NCI-H345 treated with DMSO at 0.1 percent for 48 hours (cell line): ENCODE measurements around the gene LHFPL3.
"Not testable (repeated sequence)": the region's sequence is repeated elsewhere in the genome, so short reads cannot be mapped to it uniquely, and the experiment has no call there.

Experiments used
- DNase-seq: peaks from one replicate; lab custom pipeline; 2025; ENCODE audit not compliant: unreplicated experiment; lab: John Stamatoyannopoulos, UW

LHFPL3 gene

GRCh38 chr7:104480529-104480928 lies 152.1 kb downstream of the LHFPL3 start:
- no peak for DNase-seq

GRCh38 chr7:104482362-104483037 lies 154.1 kb downstream of the LHFPL3 start:
- DNase-seq, result peak; percentile 78

- DNase-seq, result no peak
These were observed 158.5 kb downstream of the LHFPL3 start for GRCh38 chr7:104486931-104487330.

- DNase-seq, result no peak
These were observed 159.2 kb downstream of the LHFPL3 start for GRCh38 chr7:104487642-104488041.

GRCh38 chr7:104497379-104497967 lies 169.1 kb downstream of the LHFPL3 start:
- DNase-seq, result no peak

DNA sequence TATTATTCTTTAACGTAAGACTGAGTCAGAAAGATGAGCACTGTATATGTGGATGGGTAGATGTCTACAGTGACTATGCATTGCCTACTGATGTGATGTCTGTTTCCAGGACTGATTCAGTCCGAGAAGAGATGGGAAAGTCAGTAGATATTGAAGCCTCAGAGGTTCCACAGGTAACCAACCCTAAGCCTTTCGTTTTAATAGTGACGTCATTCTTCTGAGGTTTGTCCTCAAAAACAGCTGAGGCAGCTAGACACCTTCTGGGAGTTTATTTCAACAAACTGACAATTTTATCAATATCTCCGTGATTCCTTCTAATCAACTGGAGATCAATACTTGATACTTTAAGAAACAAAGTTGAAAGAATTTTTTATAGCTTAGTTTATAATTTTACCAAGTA lies 171.6 kb downstream of the LHFPL3 start:
- no peak for DNase-seq

GRCh38 chr7:104509874-104510273 lies 181.5 kb downstream of the LHFPL3 start:
- DNase-seq, result no peak

DNA sequence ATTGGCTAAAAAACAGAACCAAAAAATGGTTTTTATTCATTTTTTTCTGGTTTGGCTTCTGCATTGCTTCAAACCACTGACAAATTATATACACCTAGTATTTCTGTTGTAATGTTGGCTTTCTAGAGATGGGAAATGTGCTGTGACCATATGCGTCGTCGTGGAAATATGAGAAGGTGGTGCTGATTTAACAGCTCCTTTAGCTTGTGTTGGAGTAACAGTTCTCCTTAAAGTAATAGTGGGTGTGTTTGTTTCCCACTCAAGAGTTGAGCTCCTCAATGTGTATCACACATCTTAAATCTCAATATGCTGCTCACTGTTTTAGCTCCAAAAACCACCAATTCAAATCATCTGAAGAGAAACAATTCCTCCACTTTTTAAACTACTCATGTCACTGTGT lies 196.4 kb downstream of the LHFPL3 start:
- no peak for DNase-seq

DNA sequence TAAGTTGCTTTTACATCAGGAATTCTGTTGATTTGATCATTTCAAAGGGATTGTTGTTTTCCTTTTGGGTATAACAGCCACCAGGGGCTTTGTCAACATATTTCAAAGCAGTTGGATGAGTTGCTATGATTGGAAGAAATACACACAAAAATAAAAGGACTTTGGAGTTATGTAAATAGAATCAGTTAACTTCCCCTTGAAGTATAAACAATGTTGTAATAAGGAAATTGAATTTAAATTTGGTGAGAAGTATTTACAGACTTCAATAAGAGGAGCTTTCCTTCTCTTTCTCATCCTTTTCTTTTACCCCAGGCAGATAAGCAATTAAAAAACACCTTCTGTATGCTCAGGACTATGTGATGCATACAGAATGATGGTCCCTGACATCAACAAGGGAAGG lies 199.7 kb downstream of the LHFPL3 start:
- DNase-seq, result no peak

DNA sequence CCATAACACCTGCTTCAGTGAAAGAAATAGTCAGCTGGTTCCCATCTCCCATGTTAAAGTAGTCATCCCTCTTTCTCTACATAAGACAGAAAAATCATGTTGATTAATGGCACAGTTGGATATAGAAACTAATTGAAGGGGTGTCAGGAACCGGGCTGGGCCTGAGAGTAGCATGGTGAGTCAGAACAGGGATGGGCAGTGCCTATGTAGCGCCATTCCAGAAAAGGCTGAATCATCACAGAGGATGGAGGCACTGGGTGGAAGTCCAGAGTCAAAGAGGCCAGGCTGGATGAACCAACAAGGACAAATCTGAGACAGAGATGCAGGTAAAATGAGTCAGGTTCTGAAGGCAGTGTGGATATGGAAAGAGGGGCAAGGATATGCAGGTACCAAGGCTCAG lies 201.2 kb downstream of the LHFPL3 start:
- no peak for DNase-seq

DNA sequence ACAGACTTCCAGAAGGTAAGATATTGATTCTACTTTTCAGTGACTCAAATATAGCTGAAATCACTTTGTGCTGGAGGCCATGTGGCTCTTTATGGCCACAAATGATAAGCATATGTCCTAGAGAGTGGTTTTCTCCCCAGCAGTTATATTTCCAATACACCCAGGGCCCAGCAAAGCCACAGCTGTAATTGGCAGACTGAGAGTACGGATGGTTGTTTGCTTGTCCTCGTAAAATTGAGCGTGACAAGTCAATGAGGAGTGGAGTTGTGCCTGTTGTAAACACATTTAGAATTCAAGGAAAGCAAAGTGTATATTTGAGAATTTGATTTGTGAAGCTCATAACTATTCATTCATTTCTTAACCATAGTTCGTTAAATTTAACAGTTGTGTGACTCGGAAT lies 201.8 kb downstream of the LHFPL3 start:
- DNase-seq, result peak; percentile 71

DNA sequence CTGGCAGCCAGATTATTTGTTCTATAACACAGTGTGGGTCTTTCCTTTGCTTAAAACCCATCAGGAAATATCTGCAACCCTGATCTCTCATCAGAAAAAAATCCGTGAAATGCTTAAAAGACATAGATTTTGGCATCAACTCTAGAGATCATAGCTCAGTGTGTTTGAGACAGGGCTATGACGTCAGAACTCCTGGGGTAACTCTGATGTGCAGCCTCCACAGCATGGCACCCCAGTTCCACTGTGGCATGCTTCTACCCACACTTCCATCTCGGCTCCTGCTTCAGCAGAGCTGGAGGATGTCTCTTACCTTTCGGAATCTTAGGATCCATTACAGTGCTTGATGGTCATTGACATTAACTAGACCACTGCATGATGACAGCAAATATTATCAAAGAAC lies 205.7 kb downstream of the LHFPL3 start:
- no peak for DNase-seq

GRCh38 chr7:104535841-104536240 lies 207.4 kb downstream of the LHFPL3 start:
- DNase-seq, result no peak

DNA sequence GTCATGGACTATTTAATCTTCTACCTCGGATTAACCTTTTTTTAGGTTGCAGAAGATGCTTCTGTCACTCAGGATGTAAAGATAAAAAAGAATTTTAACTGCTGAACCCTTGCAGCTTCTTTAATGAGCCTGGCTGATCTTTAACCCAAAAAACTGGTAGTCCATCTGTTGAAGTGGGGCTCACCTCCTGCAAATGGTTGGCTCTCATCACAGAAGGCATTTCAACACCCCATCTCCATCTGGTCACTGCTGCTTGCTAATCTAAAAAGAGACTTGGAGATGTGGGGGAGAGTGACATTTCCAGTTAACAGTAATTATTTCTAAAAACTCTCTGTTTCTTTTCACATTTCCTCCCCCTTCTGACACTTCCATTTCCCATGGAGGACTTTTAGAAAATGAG lies 208.6 kb downstream of the LHFPL3 start:
- DNase-seq, result no peak

DNA sequence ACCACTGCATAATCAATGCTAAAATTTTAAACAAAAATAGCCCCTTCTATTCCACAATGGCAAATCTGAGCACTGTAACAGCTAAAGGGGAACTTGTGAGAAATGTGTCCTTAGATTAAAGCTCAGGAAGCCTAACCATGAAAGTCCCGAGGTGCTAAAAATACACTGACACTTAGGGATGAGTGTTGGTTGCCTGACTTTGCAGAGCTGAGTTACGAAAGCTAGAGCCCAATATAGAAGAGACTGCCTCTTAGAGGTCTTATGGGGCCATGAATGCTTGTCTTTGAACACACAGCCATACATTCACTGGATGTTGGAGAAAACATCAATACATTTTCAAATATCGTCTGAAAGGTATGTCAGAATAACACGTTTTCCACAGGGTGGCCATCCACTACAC lies 209.7 kb downstream of the LHFPL3 start:
- DNase-seq, result no peak

GRCh38 chr7:104541897-104542296 lies 213.5 kb downstream of the LHFPL3 start:
- no peak for DNase-seq

DNA sequence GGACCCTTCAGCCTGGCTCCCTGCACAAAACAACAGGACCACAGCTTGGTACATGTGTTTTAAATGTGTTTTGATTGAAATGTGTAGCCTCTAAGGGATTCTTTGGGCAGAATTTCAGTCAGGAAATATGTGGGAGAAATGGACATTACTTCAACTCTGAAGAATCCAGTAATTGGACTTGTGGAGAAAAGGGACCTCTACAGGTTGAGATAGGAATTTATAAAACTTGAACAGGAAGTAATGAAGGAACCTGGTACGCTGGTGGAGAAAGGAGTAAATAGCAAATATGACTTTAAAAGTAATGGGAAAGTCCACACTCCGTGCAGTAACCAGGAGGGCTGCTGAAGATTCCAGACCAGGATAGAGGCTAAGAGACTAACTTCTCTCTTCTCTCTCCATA lies 220.5 kb downstream of the LHFPL3 start:
- peak; percentile 14 for DNase-seq

DNA sequence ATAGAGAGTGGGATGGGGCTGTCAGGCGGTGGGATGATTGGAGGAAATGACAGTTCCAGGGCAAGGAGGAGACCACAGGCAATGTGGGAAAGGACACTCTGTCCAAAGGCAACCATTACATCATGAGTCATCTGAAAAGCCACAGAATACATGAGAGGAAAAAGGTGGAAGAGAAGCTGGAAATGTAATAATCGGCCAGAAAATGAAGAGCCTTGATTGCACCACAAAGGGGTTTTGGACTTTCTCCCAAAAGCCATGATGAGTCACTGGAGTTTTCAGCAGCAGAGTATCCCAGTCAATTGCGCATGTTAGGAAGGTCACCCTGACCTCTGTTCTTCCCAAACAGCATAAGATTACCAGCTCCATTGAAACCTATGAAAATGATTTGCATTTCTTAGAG lies 222.0 kb downstream of the LHFPL3 start:
- DNase-seq, result no peak

GRCh38 chr7:104551226-104551625 lies 222.8 kb downstream of the LHFPL3 start:
- no peak for DNase-seq

GRCh38 chr7:104552102-104552501 lies 223.7 kb downstream of the LHFPL3 start:
- no peak for DNase-seq

DNA sequence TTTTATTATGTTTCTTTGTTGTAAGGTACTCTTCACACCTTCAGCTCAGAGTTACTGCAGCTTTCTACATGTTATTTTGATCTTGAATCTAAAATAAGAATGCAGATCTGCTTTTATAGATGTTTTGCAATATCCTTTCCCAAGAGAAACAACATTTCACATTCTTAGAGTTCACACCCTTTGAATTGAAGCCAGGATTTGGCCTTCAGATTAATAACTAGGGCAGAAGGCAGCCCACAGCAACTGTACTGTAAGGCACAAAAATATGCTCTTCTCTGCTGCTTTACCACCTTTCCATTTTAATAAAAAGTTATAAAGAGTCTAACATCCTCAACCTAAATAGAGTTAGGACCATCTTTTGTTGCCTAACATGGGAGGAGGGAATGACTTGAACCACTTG lies 224.7 kb downstream of the LHFPL3 start:
- no peak for DNase-seq

DNA sequence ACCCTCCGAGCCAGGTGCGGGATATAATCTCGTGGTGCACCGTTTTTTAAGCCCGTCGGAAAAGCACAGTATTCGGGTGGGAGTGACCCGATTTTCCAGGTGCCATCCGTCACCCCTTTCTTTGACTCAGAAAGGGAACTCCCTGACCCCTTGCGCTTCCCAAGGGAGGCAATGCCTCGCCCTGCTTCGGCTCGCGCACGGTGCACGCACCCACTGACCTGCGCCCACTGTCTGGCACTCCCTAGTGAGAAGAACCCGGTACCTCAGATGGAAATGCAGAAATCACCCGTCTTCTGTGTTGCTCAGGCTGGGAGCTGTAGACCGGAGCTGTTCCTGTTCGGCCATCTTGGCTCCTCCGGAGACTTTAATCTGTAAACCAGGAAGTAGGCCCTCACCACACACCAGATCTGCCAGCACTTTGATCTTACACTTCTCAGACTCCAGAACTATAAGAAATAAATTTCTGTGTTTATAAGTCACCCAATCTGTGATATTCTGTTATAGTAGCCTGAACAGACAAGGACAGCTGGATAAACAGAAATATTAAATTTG lies 235.0 kb downstream of the LHFPL3 start:
- DNase-seq, result not testable (repeated sequence)

DNA sequence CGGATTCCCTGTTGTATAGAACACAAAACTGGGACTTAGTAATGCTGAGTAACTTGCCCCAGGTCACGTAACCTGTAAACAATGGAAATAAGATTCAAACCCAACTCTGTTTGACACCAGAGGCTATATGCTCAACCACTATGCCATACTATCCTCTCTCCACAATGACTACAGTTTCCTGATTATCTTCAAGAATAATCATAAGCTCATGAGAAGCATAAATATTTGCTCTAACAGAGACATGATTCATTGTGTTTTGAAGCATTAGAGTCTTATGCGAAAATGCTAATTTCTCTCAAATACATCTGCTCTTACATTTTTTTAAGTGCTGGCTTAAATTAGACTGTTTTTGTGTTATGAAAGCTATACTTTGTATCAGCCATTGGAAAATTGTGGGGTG lies 241.3 kb downstream of the LHFPL3 start:
- DNase-seq, result no peak
